Measurements from ENCODE around the gene BRPF1.

DNA sequence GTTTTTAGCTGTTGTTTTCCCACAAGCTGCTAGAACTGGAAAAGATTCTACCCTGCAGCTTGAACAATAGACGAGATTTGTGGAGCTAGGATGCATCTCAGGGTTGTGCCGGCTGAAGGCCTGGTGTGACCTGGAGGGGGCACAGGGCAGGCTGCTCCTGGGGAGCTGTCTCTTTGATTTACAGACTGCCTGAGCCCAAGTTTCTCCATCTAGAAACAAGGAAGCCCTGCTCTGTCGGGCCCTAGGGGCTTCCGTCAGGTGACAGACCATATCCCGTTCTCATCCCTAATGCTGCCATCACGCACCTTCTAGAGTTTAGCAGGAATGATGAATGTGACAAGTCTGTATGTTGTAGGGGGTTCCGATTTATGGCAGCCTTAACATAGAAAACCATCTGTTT lies 35.8 kb upstream of the BRPF1 start:
- TF ChIP-seq EZH2phosphoT487 (IDR thresholded peaks at IDR 0.05; ENCODE audit: unreplicated experiment), result no peak
- TF ChIP-seq, protein P1, sequence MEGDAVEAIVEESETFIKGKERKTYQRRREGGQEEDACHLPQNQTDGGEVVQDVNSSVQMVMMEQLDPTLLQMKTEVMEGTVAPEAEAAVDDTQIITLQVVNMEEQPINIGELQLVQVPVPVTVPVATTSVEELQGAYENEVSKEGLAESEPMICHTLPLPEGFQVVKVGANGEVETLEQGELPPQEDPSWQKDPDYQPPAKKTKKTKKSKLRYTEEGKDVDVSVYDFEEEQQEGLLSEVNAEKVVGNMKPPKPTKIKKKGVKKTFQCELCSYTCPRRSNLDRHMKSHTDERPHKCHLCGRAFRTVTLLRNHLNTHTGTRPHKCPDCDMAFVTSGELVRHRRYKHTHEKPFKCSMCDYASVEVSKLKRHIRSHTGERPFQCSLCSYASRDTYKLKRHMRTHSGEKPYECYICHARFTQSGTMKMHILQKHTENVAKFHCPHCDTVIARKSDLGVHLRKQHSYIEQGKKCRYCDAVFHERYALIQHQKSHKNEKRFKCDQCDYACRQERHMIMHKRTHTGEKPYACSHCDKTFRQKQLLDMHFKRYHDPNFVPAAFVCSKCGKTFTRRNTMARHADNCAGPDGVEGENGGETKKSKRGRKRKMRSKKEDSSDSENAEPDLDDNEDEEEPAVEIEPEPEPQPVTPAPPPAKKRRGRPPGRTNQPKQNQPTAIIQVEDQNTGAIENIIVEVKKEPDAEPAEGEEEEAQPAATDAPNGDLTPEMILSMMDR (conservative IDR thresholded peaks at IDR 0.05; ENCODE audit: low read depth in 2 of 2), result no peak
- no peak for TF ChIP-seq REST (IDR thresholded peaks at IDR 0.05; ENCODE audit: unreplicated experiment)
- no peak for TF ChIP-seq EZH2 (IDR thresholded peaks at IDR 0.05; ENCODE audit: low read depth, unreplicated experiment)
- no peak for TF ChIP-seq STAT1 (IDR thresholded peaks at IDR 0.05; ENCODE audit: unreplicated experiment)
- no peak for TF ChIP-seq ETS1 (IDR thresholded peaks at IDR 0.05)
- no peak for TF ChIP-seq POLR2AphosphoS5 (IDR thresholded peaks at IDR 0.05; ENCODE audit: low read depth)
- no peak for TF ChIP-seq CREB1 (CRISPR knock-in tag; IDR thresholded peaks at IDR 0.05; ENCODE audit: low read depth)
- no peak for TF ChIP-seq ZNF114 (CRISPR knock-in tag; IDR thresholded peaks at IDR 0.05)
- TF ChIP-seq JUNB (IDR thresholded peaks at IDR 0.05; ENCODE audit: unreplicated experiment), result no peak
- TF ChIP-seq NANOG (IDR thresholded peaks at IDR 0.05; ENCODE audit: borderline replicate concordance), result no peak
- TF ChIP-seq ZNF331 (CRISPR knock-in tag; IDR thresholded peaks at IDR 0.05; ENCODE audit: low read depth), result no peak
- no peak for TF ChIP-seq ZNF462 (CRISPR knock-in tag; IDR thresholded peaks at IDR 0.05)
